ENCODE data around the gene GPRC5C.

DNA sequence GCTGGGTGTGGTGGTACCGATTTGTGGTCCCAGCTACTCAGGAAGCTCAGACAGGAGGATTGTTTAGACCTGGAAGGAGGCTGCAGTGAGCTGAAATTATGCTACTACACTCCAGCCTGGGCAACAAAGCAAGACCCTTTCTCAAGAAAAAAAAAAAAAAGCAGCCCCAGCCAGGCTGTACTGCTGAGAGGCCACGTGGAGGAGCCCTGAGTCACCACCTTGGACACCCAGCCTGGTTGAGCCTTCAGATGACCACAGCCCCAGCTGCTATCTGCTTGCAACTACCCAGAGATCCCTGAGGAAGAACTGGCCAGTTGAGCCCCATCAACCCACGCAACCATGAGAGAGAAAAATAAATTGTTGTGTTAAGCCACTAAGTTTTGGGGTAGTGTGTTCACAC, 23.6 kb upstream of the GPRC5C start:
- TF ChIP-seq, protein P1, sequence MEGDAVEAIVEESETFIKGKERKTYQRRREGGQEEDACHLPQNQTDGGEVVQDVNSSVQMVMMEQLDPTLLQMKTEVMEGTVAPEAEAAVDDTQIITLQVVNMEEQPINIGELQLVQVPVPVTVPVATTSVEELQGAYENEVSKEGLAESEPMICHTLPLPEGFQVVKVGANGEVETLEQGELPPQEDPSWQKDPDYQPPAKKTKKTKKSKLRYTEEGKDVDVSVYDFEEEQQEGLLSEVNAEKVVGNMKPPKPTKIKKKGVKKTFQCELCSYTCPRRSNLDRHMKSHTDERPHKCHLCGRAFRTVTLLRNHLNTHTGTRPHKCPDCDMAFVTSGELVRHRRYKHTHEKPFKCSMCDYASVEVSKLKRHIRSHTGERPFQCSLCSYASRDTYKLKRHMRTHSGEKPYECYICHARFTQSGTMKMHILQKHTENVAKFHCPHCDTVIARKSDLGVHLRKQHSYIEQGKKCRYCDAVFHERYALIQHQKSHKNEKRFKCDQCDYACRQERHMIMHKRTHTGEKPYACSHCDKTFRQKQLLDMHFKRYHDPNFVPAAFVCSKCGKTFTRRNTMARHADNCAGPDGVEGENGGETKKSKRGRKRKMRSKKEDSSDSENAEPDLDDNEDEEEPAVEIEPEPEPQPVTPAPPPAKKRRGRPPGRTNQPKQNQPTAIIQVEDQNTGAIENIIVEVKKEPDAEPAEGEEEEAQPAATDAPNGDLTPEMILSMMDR (IDR thresholded peaks at IDR 0.05; ENCODE audit: insufficient read depth, low read length), result no peak
- TF ChIP-seq, protein P2, sequence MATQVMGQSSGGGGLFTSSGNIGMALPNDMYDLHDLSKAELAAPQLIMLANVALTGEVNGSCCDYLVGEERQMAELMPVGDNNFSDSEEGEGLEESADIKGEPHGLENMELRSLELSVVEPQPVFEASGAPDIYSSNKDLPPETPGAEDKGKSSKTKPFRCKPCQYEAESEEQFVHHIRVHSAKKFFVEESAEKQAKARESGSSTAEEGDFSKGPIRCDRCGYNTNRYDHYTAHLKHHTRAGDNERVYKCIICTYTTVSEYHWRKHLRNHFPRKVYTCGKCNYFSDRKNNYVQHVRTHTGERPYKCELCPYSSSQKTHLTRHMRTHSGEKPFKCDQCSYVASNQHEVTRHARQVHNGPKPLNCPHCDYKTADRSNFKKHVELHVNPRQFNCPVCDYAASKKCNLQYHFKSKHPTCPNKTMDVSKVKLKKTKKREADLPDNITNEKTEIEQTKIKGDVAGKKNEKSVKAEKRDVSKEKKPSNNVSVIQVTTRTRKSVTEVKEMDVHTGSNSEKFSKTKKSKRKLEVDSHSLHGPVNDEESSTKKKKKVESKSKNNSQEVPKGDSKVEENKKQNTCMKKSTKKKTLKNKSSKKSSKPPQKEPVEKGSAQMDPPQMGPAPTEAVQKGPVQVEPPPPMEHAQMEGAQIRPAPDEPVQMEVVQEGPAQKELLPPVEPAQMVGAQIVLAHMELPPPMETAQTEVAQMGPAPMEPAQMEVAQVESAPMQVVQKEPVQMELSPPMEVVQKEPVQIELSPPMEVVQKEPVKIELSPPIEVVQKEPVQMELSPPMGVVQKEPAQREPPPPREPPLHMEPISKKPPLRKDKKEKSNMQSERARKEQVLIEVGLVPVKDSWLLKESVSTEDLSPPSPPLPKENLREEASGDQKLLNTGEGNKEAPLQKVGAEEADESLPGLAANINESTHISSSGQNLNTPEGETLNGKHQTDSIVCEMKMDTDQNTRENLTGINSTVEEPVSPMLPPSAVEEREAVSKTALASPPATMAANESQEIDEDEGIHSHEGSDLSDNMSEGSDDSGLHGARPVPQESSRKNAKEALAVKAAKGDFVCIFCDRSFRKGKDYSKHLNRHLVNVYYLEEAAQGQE (IDR thresholded peaks at IDR 0.05; ENCODE audit: insufficient replicate concordance, low read depth), result no peak
- TF ChIP-seq POLR2AphosphoS5 (IDR thresholded peaks at IDR 0.05; ENCODE audit: low read depth), result no peak
- no peak for TF ChIP-seq GABPA (IDR thresholded peaks at IDR 0.05; ENCODE audit: low read depth)
- TF ChIP-seq SPI1 (IDR thresholded peaks at IDR 0.05; ENCODE audit: borderline replicate concordance, low read depth), result no peak
